ENCODE results near the gene FMNL1.

Gene FMNL1

DNA sequence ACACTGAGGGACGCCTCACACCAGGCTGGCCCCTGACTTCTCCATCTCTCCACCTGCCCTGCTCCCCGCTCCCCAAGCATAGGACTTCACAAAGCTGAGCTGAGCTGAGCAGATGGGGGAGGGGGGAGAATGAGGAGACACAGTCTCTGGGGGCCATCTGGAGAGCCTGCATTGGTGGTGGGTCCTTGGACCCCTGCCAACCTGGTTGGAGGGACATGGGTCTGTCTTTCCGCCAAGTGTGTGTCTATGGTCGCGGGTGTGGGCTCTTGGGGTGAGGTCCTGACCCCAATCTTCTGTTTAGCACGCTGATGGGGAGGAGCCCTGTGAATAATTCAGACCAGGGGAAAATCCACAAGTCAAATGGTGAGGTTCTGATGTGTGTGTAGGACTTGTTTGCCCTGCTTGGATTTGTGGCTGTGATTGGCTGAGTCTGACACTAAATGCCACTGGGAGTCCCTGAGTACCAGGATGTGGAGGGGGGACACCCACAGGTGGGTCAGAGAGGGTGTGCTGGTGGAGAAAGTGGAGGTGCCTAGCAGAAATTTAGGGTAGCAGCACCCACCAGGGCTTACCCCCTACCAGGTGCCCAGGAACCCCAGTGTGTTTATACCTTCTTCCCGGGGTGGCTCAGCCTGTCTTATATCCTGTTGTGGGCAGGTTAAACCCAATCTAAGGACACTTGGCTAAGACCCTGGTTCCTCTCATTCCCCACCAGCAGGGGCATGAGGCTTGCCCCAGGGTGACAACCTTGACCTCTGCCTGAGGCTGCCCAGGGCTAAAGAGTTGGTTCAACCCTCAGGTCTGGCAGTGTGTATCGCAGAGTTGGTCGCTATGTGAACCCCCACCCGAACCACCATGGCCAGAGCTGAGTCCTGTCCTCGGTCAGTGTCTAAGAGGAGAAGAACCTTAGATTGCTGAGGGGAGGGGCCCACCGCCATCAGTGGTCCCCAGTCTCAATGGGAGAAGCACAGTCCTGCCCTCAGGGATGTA lies 2.1 kb downstream of the FMNL1 start:
- DNase-seq = peak in 2 of 5 donors; percentile 30 to 69

DNA sequence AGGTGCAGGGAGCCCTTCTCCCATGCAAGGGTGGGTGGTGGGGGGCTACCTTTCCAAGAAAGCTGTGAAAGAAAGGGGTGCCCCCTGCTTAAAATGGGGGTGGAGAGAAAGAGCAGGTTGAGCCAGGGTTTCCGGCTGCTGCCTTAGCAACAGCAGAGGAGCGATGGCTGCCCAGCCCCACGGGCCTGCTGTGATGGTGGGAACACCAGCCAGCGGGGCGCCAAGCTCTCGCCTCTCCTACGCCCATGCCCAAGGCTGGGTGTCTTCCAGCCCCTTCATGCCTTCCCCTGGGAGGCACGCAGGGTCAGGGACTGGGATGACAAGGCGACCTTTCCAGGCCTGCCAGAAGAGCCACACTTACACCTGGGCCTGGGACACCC lies 3.0 kb downstream of the FMNL1 start:
- DNase-seq = peak in 1 of 5 donors; percentile 42

- DNase-seq = peak in 1 of 5 donors; percentile 56
Observed at GRCh38 chr17:45225051-45225700, 3.5 kb downstream of the FMNL1 start.

DNA sequence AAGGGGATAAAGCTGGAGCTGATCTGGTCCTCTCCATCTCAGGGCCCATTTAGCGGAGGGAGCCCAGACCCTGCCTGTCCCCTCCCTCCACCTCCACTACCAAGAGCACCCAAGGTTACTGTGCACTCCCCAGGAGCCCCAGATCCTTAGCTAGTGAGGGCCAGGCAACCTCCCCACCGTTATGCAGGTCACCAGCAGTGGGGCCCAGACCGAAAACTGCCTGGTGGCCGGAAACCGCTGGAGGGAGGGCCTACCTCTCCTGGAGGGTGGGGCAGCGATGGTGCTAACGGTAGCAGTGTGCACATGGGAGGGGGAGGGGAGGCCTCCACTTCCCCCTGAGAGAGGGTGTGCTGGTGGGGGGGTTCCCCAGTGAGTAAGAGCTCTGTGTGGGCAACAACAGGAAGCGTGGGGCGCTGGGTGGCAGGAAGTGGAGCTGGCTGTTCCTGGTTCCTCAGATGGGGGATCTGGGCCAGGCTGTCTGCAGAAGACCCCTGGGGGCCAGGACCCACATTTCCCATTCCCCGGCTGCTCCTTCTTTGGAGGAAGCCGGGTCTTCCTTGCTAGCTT lies 4.4 kb downstream of the FMNL1 start:
- DNase-seq = peak; percentile 83 to 99 (median 87)

DNA sequence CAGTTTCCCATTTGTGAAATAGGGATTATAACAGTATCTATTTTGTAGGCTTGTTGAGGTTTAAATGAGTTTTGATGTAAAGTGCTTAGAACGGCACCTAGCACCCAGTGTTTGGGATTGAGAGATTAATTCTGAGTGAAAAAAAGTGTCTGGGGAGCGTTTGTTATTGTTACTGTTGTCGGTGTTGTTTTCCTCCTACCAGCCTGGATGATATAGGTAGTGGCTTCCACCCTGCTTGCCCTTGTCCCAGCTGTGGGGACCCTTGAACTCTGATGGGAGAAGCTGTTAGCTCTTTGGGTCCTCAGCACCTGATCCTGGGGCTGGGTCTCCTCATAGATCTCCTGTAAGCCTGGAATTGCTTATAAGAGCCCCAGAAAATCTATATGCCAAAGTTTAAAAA lies 4.9 kb downstream of the FMNL1 start:
- no peak for DNase-seq

GRCh38 chr17:45227101-45227925 lies 5.6 kb downstream of the FMNL1 start:
- peak in 1 of 5 donors; percentile 53 for DNase-seq

GRCh38 chr17:45227926-45228762 lies 6.5 kb downstream of the FMNL1 start:
- peak in 1 of 5 donors; percentile 33 for DNase-seq

DNA sequence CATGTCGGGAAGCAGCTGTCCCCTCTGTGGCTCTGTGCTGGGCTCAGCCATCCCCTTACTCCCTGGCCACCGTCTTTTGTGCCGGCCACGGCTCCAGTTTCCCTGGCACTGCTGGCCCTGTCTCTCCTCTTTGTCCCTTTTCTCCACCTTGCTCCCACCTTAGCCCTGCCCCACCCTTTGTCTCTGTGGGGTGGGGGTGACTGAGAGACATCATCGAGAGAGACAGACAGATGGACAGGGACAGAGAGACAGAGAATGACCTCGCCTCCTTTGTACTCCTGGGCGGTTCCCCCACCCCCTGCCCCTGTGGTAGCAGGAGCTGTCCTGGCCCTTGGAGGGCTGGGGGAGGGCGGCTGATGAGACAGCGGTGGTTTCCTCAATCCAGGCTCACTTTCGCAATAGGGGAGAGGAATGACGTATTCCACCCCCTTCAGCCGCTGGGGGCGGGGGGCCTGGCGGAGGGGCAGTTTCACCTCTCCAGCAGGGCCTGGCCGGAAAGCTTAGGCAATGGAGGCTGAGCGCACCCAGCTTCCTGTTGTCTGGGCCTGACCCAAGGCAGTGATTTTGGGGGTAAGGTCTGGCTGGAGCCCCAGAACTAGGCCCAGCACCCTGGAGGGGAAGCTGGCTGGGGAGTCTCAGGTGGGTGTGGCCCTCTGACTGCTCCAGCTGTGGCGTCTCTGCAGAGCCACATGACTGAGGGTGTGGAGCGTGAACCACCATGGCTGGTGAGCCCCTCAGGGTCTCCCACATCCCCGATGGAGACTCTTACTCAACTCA lies 7.3 kb downstream of the FMNL1 start:
- peak; percentile 64 to 91 (median 78) for DNase-seq

DNA sequence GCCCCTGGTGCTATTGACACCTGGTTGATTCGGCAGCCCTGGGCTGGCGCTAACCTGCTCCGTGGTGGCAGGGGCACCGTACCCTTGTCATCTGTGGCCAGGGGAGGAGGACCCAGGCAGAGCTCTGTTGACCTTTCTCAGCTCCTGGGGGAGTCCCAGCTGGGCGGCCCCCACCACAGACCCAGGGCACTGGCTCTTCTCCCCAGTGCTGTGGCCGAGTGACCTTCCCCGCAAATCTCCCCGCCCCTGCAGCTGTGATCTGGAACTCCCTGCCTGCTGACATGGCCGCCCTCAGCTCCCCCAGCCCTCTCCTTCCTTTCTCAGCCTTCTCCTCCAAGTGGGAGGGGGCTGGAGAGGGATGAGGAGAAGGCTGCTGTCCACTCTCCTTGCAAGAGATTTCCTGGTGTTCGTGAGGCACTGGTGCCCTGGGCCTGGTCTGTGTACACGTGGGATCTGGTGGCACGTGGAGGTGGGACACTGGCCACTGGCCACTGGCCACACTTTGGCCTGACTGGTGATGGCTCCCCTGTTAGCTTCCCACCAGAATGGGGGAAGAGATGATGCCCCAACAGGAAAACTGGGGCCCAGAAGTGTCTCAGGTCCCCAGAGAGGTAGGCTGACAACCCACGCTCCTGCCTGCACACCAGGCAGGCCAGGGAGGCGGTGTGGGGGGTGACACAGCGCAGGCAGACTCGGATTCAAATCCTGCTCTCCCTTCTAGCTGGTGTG lies 8.2 kb downstream of the FMNL1 start:
- no peak for DNase-seq

DNA sequence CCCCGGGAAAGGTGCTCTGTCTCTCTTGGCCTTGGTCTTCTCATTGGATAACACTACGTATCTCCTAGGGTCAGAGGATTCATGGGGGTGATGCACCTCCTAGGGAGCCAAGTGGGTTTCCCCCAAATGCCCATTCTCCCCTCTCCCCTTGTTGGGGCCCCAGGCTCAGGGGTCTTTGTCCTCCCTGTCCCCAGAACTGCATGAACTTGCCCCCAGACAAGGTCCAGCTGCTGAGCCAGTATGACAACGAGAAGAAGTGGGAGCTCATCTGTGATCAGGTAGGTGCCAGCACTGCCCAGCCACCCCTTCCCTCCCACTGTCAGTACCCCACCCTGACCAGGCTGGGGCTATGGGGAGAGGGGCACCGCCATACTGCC lies 8.7 kb downstream of the FMNL1 start:
- no peak for DNase-seq

DNA sequence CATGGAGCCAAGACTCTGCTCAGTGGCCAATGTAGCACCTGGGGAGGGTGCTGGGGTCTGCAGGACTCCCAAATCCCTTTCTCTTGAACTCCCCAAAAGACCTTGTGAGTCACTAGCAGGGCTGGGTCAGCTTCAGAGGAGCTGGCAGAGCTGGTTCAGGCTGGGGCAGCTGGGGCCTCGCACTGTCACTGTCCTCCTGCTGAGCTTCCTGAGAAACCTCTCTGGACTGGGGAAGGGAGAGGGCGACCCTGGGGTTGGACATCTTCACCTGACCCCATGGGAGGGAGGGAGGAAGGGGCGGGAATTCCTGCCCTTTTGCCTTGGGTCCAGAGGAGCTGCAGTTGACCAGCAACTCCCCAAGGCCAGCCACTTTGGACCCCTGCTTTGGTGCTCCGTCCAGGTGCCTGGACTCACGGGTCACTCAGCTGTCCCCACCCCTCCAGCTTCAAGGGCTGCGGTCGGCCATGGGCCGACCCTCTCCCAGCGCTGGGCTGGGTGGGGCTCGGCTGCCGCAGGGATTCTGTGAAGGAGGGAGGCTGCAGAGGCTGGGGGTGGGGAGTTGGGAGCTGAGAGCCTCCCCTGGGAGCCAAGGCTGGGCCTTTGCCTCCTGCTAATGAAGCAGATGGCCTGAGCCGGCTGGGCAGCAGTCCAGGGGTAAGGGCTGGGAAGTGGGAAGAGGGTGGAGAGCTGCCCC lies 9.2 kb downstream of the FMNL1 start:
- DNase-seq = no peak

DNA sequence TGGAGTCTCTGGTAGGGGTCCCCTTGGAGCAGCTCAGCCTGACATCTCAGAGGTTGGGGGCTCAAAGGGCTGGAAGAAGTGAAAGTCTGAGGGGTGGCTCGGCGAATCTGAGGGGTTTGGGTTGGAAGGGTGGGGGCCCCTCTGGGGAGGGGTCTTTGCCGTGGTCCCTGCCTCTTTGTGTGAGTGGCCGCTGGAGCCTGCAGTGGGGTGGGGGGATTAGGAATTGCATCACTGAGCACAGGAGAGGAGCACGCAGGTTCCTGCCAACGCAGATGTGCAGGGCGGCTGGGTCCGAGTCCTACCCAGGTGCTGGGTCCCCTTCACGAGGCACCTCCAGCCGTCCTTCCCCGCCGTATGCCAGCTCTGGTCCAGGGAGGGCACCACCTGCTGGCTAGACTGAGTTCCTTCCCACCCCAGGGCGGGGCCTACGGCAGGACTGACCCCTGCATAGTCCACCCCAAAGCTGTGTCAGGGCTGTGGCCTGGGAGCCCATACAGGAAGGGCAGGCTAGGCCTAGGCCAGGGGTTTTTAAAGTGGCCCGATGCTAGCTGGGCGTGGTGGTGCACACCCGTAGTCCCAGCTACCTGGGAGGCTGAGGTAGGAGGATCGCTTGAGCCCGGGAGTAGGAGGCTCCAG lies 9.9 kb downstream of the FMNL1 start:
- DNase-seq = no peak

DNA sequence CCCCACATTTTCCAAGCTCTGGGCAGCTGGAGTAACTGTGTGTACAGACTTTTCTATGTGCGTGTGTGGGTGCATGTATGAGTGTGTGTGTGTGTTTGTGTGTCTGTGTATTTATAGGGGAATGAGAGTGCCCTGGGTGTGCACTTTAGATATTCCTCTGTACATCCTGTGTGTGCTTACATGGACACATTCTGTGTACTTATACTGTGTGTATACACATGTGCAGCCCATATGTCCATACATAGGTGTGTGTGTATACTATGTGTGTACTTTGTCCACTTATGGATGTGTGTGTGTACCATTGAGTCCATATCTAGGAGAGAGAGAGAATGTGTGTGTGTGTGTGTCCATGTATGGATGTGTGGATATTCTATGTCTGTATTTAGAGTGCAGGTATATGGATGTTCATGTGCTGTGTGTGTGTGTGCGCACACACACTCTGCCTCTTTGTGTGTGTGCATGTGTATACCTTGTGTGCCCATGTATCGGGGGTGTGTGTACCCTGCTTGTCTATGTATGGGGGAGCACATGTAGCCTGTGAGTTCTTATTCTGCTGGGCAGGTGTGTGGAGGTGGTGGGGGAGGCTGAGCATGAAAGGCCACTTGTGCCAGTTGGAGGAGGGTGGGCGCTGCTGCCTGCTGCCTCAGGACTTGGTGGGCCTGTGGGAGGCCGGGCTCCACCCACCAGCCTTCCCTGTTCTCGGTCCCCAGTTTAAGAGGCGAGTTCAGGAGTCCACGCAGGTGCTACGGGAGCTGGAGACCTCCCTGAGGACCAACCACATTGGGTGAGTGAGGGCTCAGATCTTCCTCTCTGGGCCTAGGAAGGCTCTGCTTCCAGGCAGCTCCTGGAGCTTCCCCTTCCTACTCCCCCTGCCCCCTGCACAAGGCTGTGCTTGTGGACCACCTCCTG lies 11.1 kb downstream of the FMNL1 start:
- DNase-seq = no peak

GRCh38 chr17:45233423-45233924 lies 11.8 kb downstream of the FMNL1 start:
- DNase-seq = no peak

- peak in 2 of 5 donors; percentile 45 to 49 for DNase-seq
Observed at GRCh38 chr17:45234641-45235415, 13.1 kb downstream of the FMNL1 start.

DNA sequence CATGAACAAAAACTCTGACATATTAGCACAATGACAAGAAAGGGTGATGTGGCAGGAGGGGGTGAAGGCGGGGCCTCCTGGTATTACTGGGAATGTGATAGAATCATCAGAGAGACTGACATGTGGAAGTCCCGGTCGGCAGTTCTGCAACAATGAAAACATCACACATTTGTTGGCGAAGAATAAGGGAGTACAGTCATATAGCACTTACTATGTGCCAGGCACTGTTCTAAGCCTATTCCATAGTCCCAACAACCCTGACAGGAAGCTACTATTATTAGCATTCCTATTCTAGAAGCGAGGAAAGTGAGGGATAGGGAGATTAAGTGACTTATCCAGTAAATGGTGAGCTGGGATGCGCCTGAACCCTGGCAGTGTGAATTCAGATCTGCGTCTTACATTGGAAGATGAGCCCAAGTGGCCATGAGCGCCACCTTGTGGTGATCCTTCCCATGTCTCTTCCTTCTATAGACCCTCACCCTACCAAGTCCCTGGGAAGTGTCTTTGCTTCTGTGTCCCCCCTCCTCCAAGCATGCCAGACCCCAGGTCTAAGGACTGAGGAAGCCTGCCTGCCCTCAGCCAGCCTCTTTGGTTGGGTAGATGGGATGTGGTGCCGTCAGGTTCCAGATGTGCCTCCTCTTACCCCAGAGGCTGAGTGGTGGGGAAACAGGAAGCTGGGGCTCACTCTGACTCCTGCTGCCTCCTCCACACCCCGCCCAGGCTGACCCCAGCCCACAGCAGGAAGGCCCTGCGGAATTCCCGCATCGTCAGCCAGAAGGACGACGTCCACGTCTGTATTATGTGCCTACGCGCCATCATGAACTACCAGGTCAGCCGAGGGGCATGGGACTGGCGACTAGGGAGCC lies 14.0 kb downstream of the FMNL1 start:
- peak; percentile 56 to 80 (median 66) for DNase-seq
